CD4-positive, CD25-positive, alpha-beta regulatory T cell (primary cell): ENCODE data around the gene PCDH11X. TPM values are rescaled to one million over a fixed set of nuclear protein-coding genes. Genes with fewer than 3 reads are reported as not detected.
"Not testable (repeated sequence)": the region's sequence is repeated elsewhere in the genome, so short reads cannot be mapped to it uniquely, and the experiment has no call there.

Experiments used
- ATAC-seq, 2 donors: fragments of 150-1000 bp; cut with Tn5 transposase; one replicate each; pipeline ENCODE4 v1.10.0; 2021; ENCODE audit warnings: low read depth in 2 of 2, moderate number of reproducible peaks in 2 of 2, moderate library complexity in 1 of 2
- DNase-seq, 3 donors: peaks; one replicate each; pipeline versions ENCODE4 v3.0.0 to v3.0.0-alpha.2; 2012 to 2022; ENCODE audit warnings: mixed read lengths in 1 of 3
- H3K27ac ChIP-seq: one replicate; pipeline ENCODE4 v1.7.0; 2013; ENCODE audit warnings: mild to moderate bottlenecking, low read length; ENCODE audit not compliant: insufficient read depth, poor library complexity, severe bottlenecking
- H3K27me3 ChIP-seq: one replicate; pipeline ENCODE4 v1.7.0; 2013; ENCODE audit warnings: low read length; ENCODE audit not compliant: control insufficient read depth, insufficient read depth
- H3K36me3 ChIP-seq: one replicate; pipeline ENCODE4 v1.7.0; 2013; ENCODE audit warnings: mild to moderate bottlenecking, low read length, moderate library complexity; ENCODE audit not compliant: control insufficient read depth, insufficient read depth
- H3K4me1 ChIP-seq: 2 replicates; pipeline ENCODE4 v1.7.0; 2013; ENCODE audit warnings: mild to moderate bottlenecking, low read length; ENCODE audit not compliant: insufficient read depth, control insufficient read depth, poor library complexity, severe bottlenecking
- H3K4me3 ChIP-seq: one replicate; pipeline ENCODE4 v1.7.0; 2013; ENCODE audit warnings: low read depth, mild to moderate bottlenecking, low read length, moderate library complexity
- H3K9me3 ChIP-seq, 2 experiments: 1 replicate in 1 of 2; 2 replicates in 1 of 2; pipeline ENCODE4 v1.7.0; 2013; ENCODE audit warnings: low read length in 2 of 2, mild to moderate bottlenecking in 1 of 2, moderate library complexity in 1 of 2; ENCODE audit not compliant: control insufficient read depth in 2 of 2
- H3K27ac Mint-ChIP-seq, 3 donors: one replicate each; pipeline ENCODE4 v1.8.0; 2020 to 2022; ENCODE audit warnings: mild to moderate bottlenecking in 3 of 3, mixed read lengths in 3 of 3, moderate library complexity in 2 of 3
- H3K27me3 Mint-ChIP-seq: one replicate; pipeline ENCODE4 v1.8.0; 2022; ENCODE audit warnings: mild to moderate bottlenecking, mixed read lengths
- H3K36me3 Mint-ChIP-seq: one replicate; pipeline ENCODE4 v1.8.0; 2020; ENCODE audit warnings: mixed read lengths
- H3K4me1 Mint-ChIP-seq, 4 donors: one replicate each; pipeline ENCODE4 v1.8.0; 2020 to 2022; ENCODE audit warnings: mixed read lengths in 4 of 4, mild to moderate bottlenecking in 1 of 4
- H3K4me3 Mint-ChIP-seq, 4 donors: one replicate each; pipeline ENCODE4 v1.8.0; 2020 to 2022; ENCODE audit warnings: mild to moderate bottlenecking in 4 of 4, mixed read lengths in 4 of 4, moderate library complexity in 3 of 4
- H3K9me3 Mint-ChIP-seq, 7 donors: one replicate each; pipeline ENCODE4 v1.8.0; 2020 to 2022; ENCODE audit warnings: mixed read lengths in 7 of 7, mild to moderate bottlenecking in 3 of 7, moderate library complexity in 2 of 7
- polyA plus RNA-seq, 4 donors: library from polyadenylated mRNA; unstranded; fragments of 300-500 nt; fragmentation: Illumina TruSeq; gene quantifications; one replicate each; pipeline ENCODE4 v1.2.3, GENCODE V29; 2021
- total RNA-seq: library from RNA; stranded (reverse); gene quantifications from one replicate; pipeline ENCODE4 v1.2.3, GENCODE V29; 2022

PCDH11X gene
- total RNA-seq (not detected), polyA plus RNA-seq (not detected)

- not testable (repeated sequence) for H3K27ac Mint-ChIP-seq, H3K4me3 ChIP-seq, H3K4me1 ChIP-seq, H3K27ac ChIP-seq, H3K36me3 Mint-ChIP-seq, H3K4me1 Mint-ChIP-seq, H3K9me3 ChIP-seq, H3K4me3 Mint-ChIP-seq, DNase-seq, H3K9me3 Mint-ChIP-seq, H3K36me3 ChIP-seq, H3K27me3 ChIP-seq, H3K27me3 Mint-ChIP-seq
- peak in 1 of 2 donors; percentile 24 for ATAC-seq
These were observed at the start of gene PCDH11X for GRCh38 chrX:91779135-91779534. Gene PCDH11X, plus strand, starts transcription at chrX:91779375. Its CDS starts 56,130 bp downstream, at chrX:91835505.

- not testable (repeated sequence) for H3K4me3 Mint-ChIP-seq
These were observed 31.7 kb upstream of the PCDH11X start for GRCh38 chrX:91747446-91747845.

GRCh38 chrX:91753022-91753421 is 26.2 kb upstream of the PCDH11X start:
- not testable (repeated sequence) for H3K9me3 Mint-ChIP-seq, H3K9me3 ChIP-seq, H3K4me3 ChIP-seq, H3K27me3 Mint-ChIP-seq, DNase-seq, H3K27ac ChIP-seq, H3K36me3 ChIP-seq, H3K27ac Mint-ChIP-seq, H3K4me1 ChIP-seq, H3K36me3 Mint-ChIP-seq, H3K4me3 Mint-ChIP-seq, H3K27me3 ChIP-seq, H3K4me1 Mint-ChIP-seq, ATAC-seq

More at GRCh38 chrX:91747446-91747845, 31.7 kb upstream of the PCDH11X start:
- not testable (repeated sequence) for H3K27ac Mint-ChIP-seq, H3K4me1 ChIP-seq, H3K4me1 Mint-ChIP-seq, ATAC-seq, H3K36me3 ChIP-seq, H3K27me3 ChIP-seq, H3K36me3 Mint-ChIP-seq, H3K9me3 ChIP-seq, H3K4me3 ChIP-seq, DNase-seq, H3K9me3 Mint-ChIP-seq, H3K27me3 Mint-ChIP-seq, H3K27ac ChIP-seq

- not testable (repeated sequence) for H3K4me1 Mint-ChIP-seq, H3K9me3 Mint-ChIP-seq, H3K27me3 Mint-ChIP-seq, H3K36me3 Mint-ChIP-seq, H3K9me3 ChIP-seq, H3K27ac ChIP-seq, H3K27ac Mint-ChIP-seq, H3K4me1 ChIP-seq, H3K36me3 ChIP-seq, H3K27me3 ChIP-seq, H3K4me3 ChIP-seq
- DNase-seq, result peak in 1 of 3 donors; percentile 18
- H3K4me3 Mint-ChIP-seq, result peak overlapping the region in 1 of 4 donors; percentile 58
- peak; percentile 67 to 71 for ATAC-seq
These were observed 8.3 kb upstream of the PCDH11X start for GRCh38 chrX:91770619-91771488.

- H3K9me3 ChIP-seq, ATAC-seq, H3K4me3 Mint-ChIP-seq, H3K36me3 Mint-ChIP-seq, H3K9me3 Mint-ChIP-seq, H3K27ac ChIP-seq, H3K4me3 ChIP-seq, H3K27me3 Mint-ChIP-seq, DNase-seq, H3K4me1 ChIP-seq, H3K27ac Mint-ChIP-seq, H3K27me3 ChIP-seq, H3K4me1 Mint-ChIP-seq, H3K36me3 ChIP-seq: not testable (repeated sequence)
These were observed 5.2 kb upstream of the PCDH11X start for GRCh38 chrX:91773943-91774342.

- not testable (repeated sequence) for H3K27ac Mint-ChIP-seq, ATAC-seq, H3K4me1 ChIP-seq
These were observed 833 bp downstream of the PCDH11X start for GRCh38 chrX:91780008-91780407.

GRCh38 chrX:91780698-91781097 is 1.5 kb downstream of the PCDH11X start:
- DNase-seq, H3K4me1 Mint-ChIP-seq, H3K4me3 Mint-ChIP-seq: not testable (repeated sequence)

More at GRCh38 chrX:91780008-91780407, 833 bp downstream of the PCDH11X start:
- DNase-seq, H3K36me3 Mint-ChIP-seq, H3K4me3 Mint-ChIP-seq, H3K27me3 ChIP-seq, H3K27ac ChIP-seq, H3K36me3 ChIP-seq, H3K9me3 ChIP-seq, H3K4me1 Mint-ChIP-seq, H3K9me3 Mint-ChIP-seq, H3K27me3 Mint-ChIP-seq, H3K4me3 ChIP-seq: not testable (repeated sequence)

More at GRCh38 chrX:91780698-91781097, 1.5 kb downstream of the PCDH11X start:
- not testable (repeated sequence) for ATAC-seq, H3K27ac ChIP-seq, H3K27ac Mint-ChIP-seq, H3K9me3 Mint-ChIP-seq, H3K9me3 ChIP-seq, H3K27me3 Mint-ChIP-seq, H3K36me3 Mint-ChIP-seq, H3K36me3 ChIP-seq, H3K27me3 ChIP-seq, H3K4me3 ChIP-seq, H3K4me1 ChIP-seq
